ENCODE results near the gene NOL7. TPM values are rescaled to one million over a fixed set of nuclear protein-coding genes. Genes with fewer than 3 reads are reported as not detected.

Gene NOL7
- total RNA-seq, 6 donors from 2014 or later: 47.0 to 102 (median 84.7) TPM

GRCh38 chr6:13590574-13591153 is 24.5 kb upstream of the NOL7 start:
- 91 to 94% methylated on average over 1 of the region's 1 CpG for WGBS, 2 donors
- no peak for DNase-seq
- TF ChIP-seq POLR2A (IDR thresholded peaks at IDR 0.05) (no peak), EP300 (IDR thresholded peaks at IDR 0.05) (no peak), CTCF (IDR thresholded peaks at IDR 0.05) (no peak), POLR2AphosphoS5 (IDR thresholded peaks at IDR 0.05) (no peak)
- no peaks in the 10 kb centered on the region for H3K27me3 ChIP-seq
- H3K4me3 ChIP-seq: no peak overlapping the region
- H3K9me3 ChIP-seq: no peaks in the 10 kb centered on the region
- no peak overlapping the region for H3K27ac ChIP-seq
- ATAC-seq (ENCODE audit: low FRiP score in 2 of 2): no peak
- H3K4me1 ChIP-seq: no peaks in the 10 kb centered on the region
- peaks cover 0 to 72% (median 40%) of the 10 kb centered on the region in 4 donors for H3K36me3 ChIP-seq

GRCh38 chr6:13591205-13591921 is 23.8 kb upstream of the NOL7 start:
- ATAC-seq (ENCODE audit: low FRiP score in 2 of 2) (no peak), DNase-seq (peak in 1 of 2 donors; percentile 79)
- H3K36me3 ChIP-seq: peaks cover 0 to 78% (median 42%) of the 10 kb centered on the region in 4 donors
- no peaks in the 10 kb centered on the region for H3K4me1 ChIP-seq
- H3K27me3 ChIP-seq: no peaks in the 10 kb centered on the region
- no peaks in the 10 kb centered on the region for H3K9me3 ChIP-seq
- 90 to 96% methylated on average over 15 to 21 of the region's 21 CpGs for WGBS, 2 donors
- H3K27ac ChIP-seq: no peak overlapping the region
- no peak overlapping the region for H3K4me3 ChIP-seq
- TF ChIP-seq POLR2A (IDR thresholded peaks at IDR 0.05): no peak
- TF ChIP-seq CTCF (IDR thresholded peaks at IDR 0.05): no peak
- no peak for TF ChIP-seq POLR2AphosphoS5 (IDR thresholded peaks at IDR 0.05)
- no peak for TF ChIP-seq EP300 (IDR thresholded peaks at IDR 0.05)

GRCh38 chr6:13593103-13593502 is 22.0 kb upstream of the NOL7 start:
- no peak overlapping the region for H3K4me3 ChIP-seq
- TF ChIP-seq POLR2A (IDR thresholded peaks at IDR 0.05) (no peak), POLR2AphosphoS5 (IDR thresholded peaks at IDR 0.05) (no peak), EP300 (IDR thresholded peaks at IDR 0.05) (no peak), CTCF (IDR thresholded peaks at IDR 0.05) (no peak)
- no peaks in the 10 kb centered on the region for H3K9me3 ChIP-seq
- H3K27me3 ChIP-seq: no peaks in the 10 kb centered on the region
- H3K36me3 ChIP-seq: peaks cover 0 to 79% (median 39%) of the 10 kb centered on the region in 4 donors
- 85 to 90% methylated on average over 6 of the region's 6 CpGs for WGBS, 2 donors
- H3K27ac ChIP-seq: no peak overlapping the region
- ATAC-seq (ENCODE audit: low FRiP score in 2 of 2) (no peak), DNase-seq (no peak)
- H3K4me1 ChIP-seq: no peaks in the 10 kb centered on the region

GRCh38 chr6:13593720-13594119 is 21.4 kb upstream of the NOL7 start:
- ATAC-seq (ENCODE audit: low FRiP score in 2 of 2): no peak
- no peaks in the 10 kb centered on the region for H3K27me3 ChIP-seq
- no peaks in the 10 kb centered on the region for H3K4me1 ChIP-seq
- H3K27ac ChIP-seq: no peak overlapping the region
- H3K4me3 ChIP-seq: no peak overlapping the region
- no peak for DNase-seq
- no peak for TF ChIP-seq POLR2AphosphoS5 (IDR thresholded peaks at IDR 0.05)
- no peak for TF ChIP-seq POLR2A (IDR thresholded peaks at IDR 0.05)
- TF ChIP-seq CTCF (IDR thresholded peaks at IDR 0.05): no peak
- no peak for TF ChIP-seq EP300 (IDR thresholded peaks at IDR 0.05)
- peaks cover 0 to 79% (median 40%) of the 10 kb centered on the region in 4 donors for H3K36me3 ChIP-seq
- no peaks in the 10 kb centered on the region for H3K9me3 ChIP-seq
- 89 to 96% methylated on average over 6 of the region's 6 CpGs for WGBS, 2 donors
